Stimulated activated CD8-positive, alpha-beta memory T cell treated with anti-CD3 and anti-CD28 coated beads, Interleukin-7, amount 100 ng/mL, for 24 hours (primary cell): ENCODE results near the gene SBNO1.
A peak's percentile ranks its signal among the peaks of the same experiment; 100 is the strongest.
"Not testable (repeated sequence)": the region's sequence is repeated elsewhere in the genome, so short reads cannot be mapped to it uniquely, and the experiment has no call there.

ENCODE experiments used
- DNase-seq: peaks from one replicate; pipeline ENCODE4 v3.0.0-alpha.2; 2020; ENCODE audit warnings: low read depth

SBNO1 gene

GRCh38 chr12:123364532-123365024, at the start of gene SBNO1:
TSS of gene SBNO1 (minus strand) at chr12:123364847. CDS start at chr12:123350441, 14,406 bp downstream.
- DNase-seq = peak; percentile 74

- DNase-seq = no peak
Measured at GRCh38 chr12:123410041-123410412, 45.4 kb upstream of the SBNO1 start.

- DNase-seq = not testable (repeated sequence)
Measured at GRCh38 chr12:123409284-123410040, 44.8 kb upstream of the SBNO1 start.

GRCh38 chr12:123408619-123409018, 44.0 kb upstream of the SBNO1 start:
- DNase-seq = not testable (repeated sequence)

GRCh38 chr12:123407934-123408333, 43.3 kb upstream of the SBNO1 start:
- DNase-seq = not testable (repeated sequence)

GRCh38 chr12:123407269-123407668, 42.6 kb upstream of the SBNO1 start:
- not testable (repeated sequence) for DNase-seq

- no peak for DNase-seq
Measured at GRCh38 chr12:123404581-123404980, 39.9 kb upstream of the SBNO1 start.

GRCh38 chr12:123401753-123402683, 37.4 kb upstream of the SBNO1 start:
- DNase-seq = no peak

GRCh38 chr12:123399255-123399617, 34.6 kb upstream of the SBNO1 start:
- no peak for DNase-seq

GRCh38 chr12:123398550-123399254, 34.1 kb upstream of the SBNO1 start:
- DNase-seq = no peak

GRCh38 chr12:123398177-123398549, 33.5 kb upstream of the SBNO1 start:
- no peak for DNase-seq

GRCh38 chr12:123397400-123397799, 32.8 kb upstream of the SBNO1 start:
- DNase-seq = no peak

- DNase-seq = no peak
Measured at GRCh38 chr12:123396954-123397353, 32.3 kb upstream of the SBNO1 start.

GRCh38 chr12:123396543-123396942, 31.9 kb upstream of the SBNO1 start:
- no peak for DNase-seq

GRCh38 chr12:123395236-123395635, 30.6 kb upstream of the SBNO1 start:
- no peak for DNase-seq

- no peak for DNase-seq
Measured at GRCh38 chr12:123393747-123394146, 29.1 kb upstream of the SBNO1 start.

GRCh38 chr12:123391546-123392343, 27.1 kb upstream of the SBNO1 start:
- no peak for DNase-seq

GRCh38 chr12:123390498-123391426, 26.1 kb upstream of the SBNO1 start:
- no peak for DNase-seq

GRCh38 chr12:123389560-123390351, 25.1 kb upstream of the SBNO1 start:
- DNase-seq = no peak
